Hepatocyte (in vitro differentiated cells): ENCODE data around the gene KMT2A.

Source experiments
- CTCF ChIP-seq: fragments of 200-600 bp; sonication (generic); IDR thresholded peaks from 2 replicates; pipeline ENCODE4 v1.5.1; 2016; ENCODE audit warnings: antibody characterized with exemption, mild to moderate bottlenecking; ENCODE audit not compliant: poor library complexity
- EZH2 ChIP-seq: fragments of 200-600 bp; sonication (generic); IDR thresholded peaks from 2 replicates; pipeline ENCODE4 v1.6.1; 2016; ENCODE audit warnings: antibody characterized with exemption, mild to moderate bottlenecking, borderline replicate concordance
- EZH2phosphoT487 ChIP-seq: fragments of 200-600 bp; sonication (generic); IDR thresholded peaks from one replicate; pipeline ENCODE4 v1.6.1; 2018; ENCODE audit warnings: antibody characterized with exemption, mild to moderate bottlenecking, low read depth, moderate library complexity; ENCODE audit not compliant: unreplicated experiment, severe bottlenecking

GRCh38 chr11:118524356-118524755 lies 88.1 kb downstream of the KMT2A start:
- no peak for TF ChIP-seq CTCF
- TF ChIP-seq EZH2 = no peak
- no peak for TF ChIP-seq EZH2phosphoT487
